HEK293T (cell line): Measurements from ENCODE around the gene GART.

Source experiments
- ARNT ChIP-seq: fragments of 450-650 bp; IDR thresholded peaks from 2 replicates; pipeline ENCODE4 v1.6.1; 2017; ENCODE audit warnings: mild to moderate bottlenecking
- BHLHE40 ChIP-seq: fragments of 450-650 bp; IDR thresholded peaks from 2 replicates; pipeline ENCODE4 v1.6.1; 2016; ENCODE audit warnings: mild to moderate bottlenecking, moderate library complexity, borderline replicate concordance
- FOXA1 ChIP-seq: fragments of 450-650 bp; IDR thresholded peaks from 2 replicates; pipeline ENCODE4 v1.6.1; 2016; ENCODE audit warnings: mild to moderate bottlenecking
- FOXK2 ChIP-seq: fragments of 450-650 bp; IDR thresholded peaks from 2 replicates; pipeline ENCODE4 v1.6.1; 2016; ENCODE audit warnings: mild to moderate bottlenecking
- FOXM1 ChIP-seq: fragments of 450-650 bp; IDR thresholded peaks from 2 replicates; pipeline ENCODE4 v1.6.1; 2017; ENCODE audit warnings: mild to moderate bottlenecking, borderline replicate concordance
- HDGF ChIP-seq: fragments of 450-650 bp; IDR thresholded peaks from 2 replicates; pipeline ENCODE4 v1.6.1; 2017; ENCODE audit warnings: antibody characterized with exemption, borderline replicate concordance
- L3MBTL2 ChIP-seq: fragments of 450-650 bp; conservative IDR thresholded peaks from 2 replicates; pipeline ENCODE4 v1.6.1; 2016; ENCODE audit warnings: mild to moderate bottlenecking
- NFRKB ChIP-seq: fragments of 450-650 bp; IDR thresholded peaks from 2 replicates; pipeline ENCODE4 v1.6.1; 2016; ENCODE audit warnings: mild to moderate bottlenecking, moderate library complexity
- PKNOX1 ChIP-seq: fragments of 450-650 bp; IDR thresholded peaks from 2 replicates; pipeline ENCODE4 v1.6.1; 2016
- SP1 ChIP-seq: fragments of 450-650 bp; IDR thresholded peaks from 2 replicates; pipeline ENCODE4 v1.6.1; 2017
- ZNF384 ChIP-seq: fragments of 450-650 bp; IDR thresholded peaks from 2 replicates; pipeline ENCODE4 v1.6.1; 2016

- no peak for TF ChIP-seq L3MBTL2
- no peak for TF ChIP-seq FOXK2
- TF ChIP-seq ARNT, result no peak
- no peak for TF ChIP-seq PKNOX1
- TF ChIP-seq SP1, result no peak
- no peak for TF ChIP-seq ZNF384
- TF ChIP-seq HDGF, result no peak
- no peak for TF ChIP-seq FOXA1
- no peak for TF ChIP-seq BHLHE40
- no peak for TF ChIP-seq NFRKB
- no peak for TF ChIP-seq FOXM1
Measured at GRCh38 chr21:33511639-33512038, 30.3 kb downstream of the GART start.
